Keratinocyte (primary cell): ENCODE measurements around the gene CACNA2D4.

Source experiments
- CTCF ChIP-seq, 3 experiments: IDR thresholded peaks in 1 of 3; conservative IDR thresholded peaks in 1 of 3; optimal IDR thresholded peaks in 1 of 3; 2 replicates in 2 of 3; 3 replicates in 1 of 3; pipeline versions ENCODE3 to v1.5.1; 2011; ENCODE audit warnings: low read length in 3 of 3, mild to moderate bottlenecking in 3 of 3, moderate library complexity in 2 of 3, control low read depth in 1 of 3, inconsistent platforms in 1 of 3; ENCODE audit not compliant: insufficient read depth in 2 of 3; ENCODE audit errors: extremely low read depth in 1 of 3
- EZH2 ChIP-seq: IDR thresholded peaks from one replicate; pipeline ENCODE4 v1.6.1; 2012; ENCODE audit warnings: inconsistent platforms, mild to moderate bottlenecking, low read length, moderate library complexity

DNA sequence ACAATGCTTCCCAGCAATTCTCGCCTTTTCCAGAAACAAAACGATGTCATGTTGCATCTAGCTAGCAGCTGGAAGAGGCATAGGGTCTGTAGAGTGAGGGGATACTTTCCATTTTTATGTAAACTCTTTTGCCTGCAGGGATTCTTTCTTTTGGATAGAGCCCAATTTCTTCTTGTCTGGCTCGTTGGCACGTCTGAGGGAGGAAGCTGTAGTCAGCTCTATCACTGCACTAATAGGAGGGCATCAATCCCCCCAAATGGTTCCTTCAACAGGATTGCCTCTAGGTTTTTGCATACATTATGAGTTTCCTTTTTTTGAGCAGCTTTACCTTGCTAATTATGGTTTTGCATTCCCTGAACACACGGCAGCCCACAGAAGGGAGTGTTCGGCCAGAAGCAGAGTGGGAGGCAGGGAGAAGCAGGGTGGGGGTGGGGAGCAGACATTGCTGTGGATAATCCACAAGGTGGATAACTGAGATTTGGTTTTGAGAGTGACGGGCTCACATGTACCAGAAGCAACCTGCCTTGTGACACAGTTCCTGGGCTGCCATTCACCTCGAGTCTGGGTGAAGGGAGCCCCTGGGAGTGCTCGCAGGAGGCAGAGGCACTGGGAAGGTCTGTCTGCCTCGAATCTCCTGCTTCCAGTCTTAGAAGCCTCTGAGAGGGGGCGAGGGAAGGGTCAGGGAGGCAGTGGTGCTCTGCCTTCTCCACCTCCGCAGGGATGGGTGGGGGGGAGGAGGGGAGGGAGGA is 73.6 kb downstream of the CACNA2D4 start:
- TF ChIP-seq CTCF (optimal IDR thresholded peaks at IDR 0.05 in 1 of 3, IDR thresholded peaks at IDR 0.05 in 1 of 3, conservative IDR thresholded peaks at IDR 0.05 in 1 of 3; ENCODE audit: extremely low read depth in 1 of 3, insufficient read depth in 2 of 3, low read length in 3 of 3), result no peak
- no peak for TF ChIP-seq EZH2
